Jurkat, Clone E6-1 (cell line): Measurements from ENCODE around the gene SLC66A2.
"Not testable (repeated sequence)": the region's sequence is repeated elsewhere in the genome, so short reads cannot be mapped to it uniquely, and the experiment has no call there.

Experiments used
- DNase-seq: peaks from one replicate; pipeline ENCODE4 v3.0.0-alpha.2; 2011; ENCODE audit warnings: low read depth, low spot score
- H3K4me3 ChIP-seq: 2 replicates; pipeline ENCODE4 v1.5.1; 2011; ENCODE audit warnings: mild to moderate bottlenecking, low read length, control low read depth, moderate library complexity

Gene SLC66A2

DNA sequence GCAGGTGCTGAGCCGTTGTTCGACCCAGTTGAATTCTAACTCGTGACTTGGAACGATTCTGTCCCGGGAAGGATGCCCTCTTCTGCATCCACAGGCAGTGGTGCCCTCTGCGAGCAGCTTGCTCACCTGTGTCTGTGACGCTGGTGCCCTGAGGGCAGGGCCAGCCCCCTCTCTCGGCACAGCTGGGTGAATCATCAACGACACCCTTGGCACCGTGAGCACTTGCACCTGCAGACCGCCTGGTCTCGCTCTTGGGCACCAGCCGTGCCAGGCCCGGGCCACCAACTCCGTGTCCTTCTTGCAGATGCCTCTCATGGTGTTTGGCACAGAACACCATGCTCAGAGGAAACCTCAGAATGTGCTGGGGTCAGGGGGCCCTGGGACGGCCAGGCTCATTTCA, 75.0 kb downstream of the SLC66A2 start:
- DNase-seq: no peak
- no peak overlapping the region for H3K4me3 ChIP-seq

GRCh38 chr18:79875931-79876461, 75.5 kb downstream of the SLC66A2 start:
- no peak for DNase-seq
- H3K4me3 ChIP-seq: no peak overlapping the region

GRCh38 chr18:79875531-79875919, 75.9 kb downstream of the SLC66A2 start:
- no peak overlapping the region for H3K4me3 ChIP-seq
- no peak for DNase-seq

DNA sequence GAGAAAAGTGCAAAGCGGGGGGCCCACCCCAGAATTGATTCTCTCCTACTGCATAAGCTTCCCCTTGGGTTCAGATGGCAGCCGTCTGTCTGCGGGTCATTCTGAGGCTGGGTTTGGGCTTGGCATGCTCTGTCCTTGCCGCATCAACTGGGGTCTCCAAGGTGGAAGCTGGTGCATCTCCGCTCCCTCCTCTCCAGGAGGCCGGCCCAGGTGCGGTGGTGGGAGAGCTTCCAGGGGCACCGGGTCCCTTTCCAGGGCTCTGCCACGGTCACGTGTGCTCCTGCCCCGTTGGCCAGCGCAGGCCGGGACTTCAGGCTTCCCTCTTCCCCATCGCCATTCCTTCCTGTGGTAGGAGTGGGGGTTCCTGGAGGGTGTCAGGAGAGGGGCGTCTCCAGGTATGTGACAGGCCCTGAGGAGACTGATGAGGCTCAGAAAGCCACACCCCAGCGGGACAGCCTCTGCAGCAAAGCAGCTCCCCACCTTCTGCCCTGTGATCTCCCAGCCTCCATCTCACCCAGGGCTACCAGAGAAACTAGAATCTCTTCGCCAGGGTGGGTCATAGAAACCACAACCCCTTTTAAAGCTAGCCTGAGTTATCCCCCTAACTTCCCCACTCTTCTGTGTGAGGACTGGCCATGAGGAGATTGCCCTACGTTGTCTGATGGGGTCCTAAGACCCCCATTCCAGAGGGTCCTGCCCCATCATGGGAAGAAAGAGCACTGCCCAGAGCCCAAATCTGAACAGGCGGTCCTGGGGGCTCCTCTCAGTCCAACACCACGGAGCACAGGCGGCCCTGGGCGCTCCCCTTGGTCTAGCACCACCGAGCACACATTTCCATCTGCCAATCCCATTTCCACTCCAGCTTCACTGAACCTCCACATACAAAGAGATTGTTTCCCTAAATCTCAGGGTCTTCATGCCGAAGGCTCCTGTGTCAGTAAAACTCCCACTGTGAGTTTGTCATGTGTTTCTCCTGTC, 76.6 kb downstream of the SLC66A2 start:
- no peak for DNase-seq

GRCh38 chr18:79873449-79874110, 77.9 kb downstream of the SLC66A2 start:
- no peak overlapping the region for H3K4me3 ChIP-seq
- DNase-seq: no peak

More for the DNA sequence above, 76.6 kb downstream of the SLC66A2 start:
- no peak overlapping the region for H3K4me3 ChIP-seq

DNA sequence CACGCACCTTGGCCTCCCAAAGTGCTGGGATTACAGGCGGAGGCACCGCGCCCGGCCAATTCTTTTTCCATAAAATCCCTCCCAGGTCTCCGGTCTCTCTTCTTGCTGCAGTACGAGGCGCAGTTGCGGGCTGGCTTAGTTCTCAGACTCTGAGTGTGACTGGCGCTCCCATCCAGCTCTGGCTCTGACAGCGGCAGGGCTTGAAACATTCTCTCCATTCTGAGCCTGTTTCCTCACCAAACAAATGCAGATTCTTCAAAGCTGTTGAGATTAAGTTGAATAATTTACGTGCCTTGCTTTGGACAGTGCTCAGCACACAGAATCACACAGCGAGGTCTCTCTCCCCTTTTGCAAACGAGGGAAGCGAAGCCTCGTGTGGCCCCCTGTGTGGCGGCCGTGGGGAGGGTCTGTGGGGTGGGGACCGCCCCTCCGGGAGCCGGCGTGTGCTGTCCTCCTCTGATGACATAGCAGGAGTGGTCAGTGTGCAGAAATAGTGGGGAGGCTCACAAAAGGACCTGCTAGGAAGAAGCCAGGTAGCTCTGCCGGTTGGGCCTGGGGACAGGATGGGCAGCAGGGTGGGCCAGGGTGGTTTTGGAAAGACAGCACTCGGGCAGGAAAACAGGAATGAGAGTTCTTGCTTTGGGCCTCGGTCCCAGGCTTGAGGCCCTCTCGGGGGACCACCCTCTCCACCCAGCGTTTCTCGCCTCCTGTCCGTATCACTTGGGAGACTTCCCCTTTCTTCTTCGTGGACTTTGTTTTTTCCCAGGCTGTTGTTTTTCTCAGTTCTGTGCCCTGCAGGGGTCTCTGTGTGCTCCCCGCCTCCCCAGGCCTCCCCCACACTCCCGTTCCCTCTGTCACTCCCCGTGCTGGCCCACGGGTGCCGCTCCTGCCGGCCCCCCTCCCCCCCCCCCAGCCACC, 78.7 kb downstream of the SLC66A2 start:
- DNase-seq: no peak
- no peak overlapping the region for H3K4me3 ChIP-seq

DNA sequence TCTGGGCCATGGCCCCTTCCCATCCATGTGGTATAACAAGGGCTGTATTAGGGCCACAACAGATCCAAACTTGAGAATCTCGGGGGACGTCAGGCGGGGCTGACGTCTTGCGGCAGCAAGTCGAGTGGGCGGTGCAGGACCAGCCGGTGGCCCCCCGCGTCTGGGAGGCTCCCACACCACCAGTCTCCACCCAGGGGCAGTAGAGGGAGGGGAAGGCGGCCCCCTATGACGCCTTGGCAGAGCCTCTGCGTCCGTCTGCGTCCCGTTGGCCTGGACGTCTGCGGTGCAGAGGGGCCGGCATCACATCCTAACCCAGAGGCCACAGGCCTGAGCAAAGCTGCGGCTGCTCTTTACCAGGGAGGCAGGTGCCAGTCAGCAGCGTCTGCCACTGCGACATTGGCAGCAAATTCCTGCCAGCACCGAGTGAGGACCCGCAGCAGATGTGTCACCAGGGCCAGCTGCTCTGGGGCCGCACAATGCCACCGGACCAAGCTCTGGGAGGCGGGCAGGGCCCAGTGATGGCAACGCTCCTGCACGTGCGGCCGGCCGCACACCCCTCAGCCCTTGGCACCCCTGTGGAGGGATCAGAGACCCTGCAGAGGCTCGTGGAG, 79.9 kb downstream of the SLC66A2 start:
- H3K4me3 ChIP-seq: no peak overlapping the region
- no peak for DNase-seq

- no peak for DNase-seq
- H3K4me3 ChIP-seq: no peak overlapping the region
Observed at GRCh38 chr18:79871026-79871390, 80.4 kb downstream of the SLC66A2 start.

- no peak for DNase-seq
- no peak overlapping the region for H3K4me3 ChIP-seq
Observed at GRCh38 chr18:79870301-79871025, 81.0 kb downstream of the SLC66A2 start.

DNA sequence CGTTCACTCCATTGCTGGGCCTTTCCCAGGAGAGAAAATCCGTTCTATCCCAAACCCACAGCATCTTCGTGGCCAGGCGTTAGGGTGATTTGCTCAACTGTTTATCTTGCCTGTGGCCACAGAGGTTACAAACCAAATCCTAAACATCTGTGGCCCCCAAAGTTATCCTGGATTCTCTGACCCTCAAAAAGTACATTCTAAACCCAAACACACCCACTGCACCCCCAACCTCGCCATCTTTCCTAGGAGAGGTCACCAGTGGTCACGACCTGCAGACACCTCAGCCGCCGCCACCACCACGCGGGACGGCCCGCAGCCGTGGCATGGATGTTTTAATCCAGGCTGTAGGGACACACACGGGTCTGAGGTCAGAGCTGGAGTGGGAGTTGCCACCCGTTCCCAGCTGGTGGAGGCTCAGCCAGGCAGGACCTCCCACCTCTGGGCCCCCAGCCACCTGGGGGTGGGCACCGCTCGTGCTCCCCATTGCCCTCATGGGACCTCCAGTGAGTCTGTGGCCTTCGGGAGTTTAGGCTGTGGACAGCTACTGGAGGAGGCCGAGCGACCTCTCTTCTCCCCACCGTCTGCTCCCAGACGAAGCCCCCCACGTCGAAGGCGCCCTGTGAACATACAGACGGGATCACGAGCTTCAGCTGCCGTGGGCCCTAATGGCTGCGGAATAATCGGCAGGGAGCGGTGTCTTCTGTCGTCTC, 81.7 kb downstream of the SLC66A2 start:
- H3K4me3 ChIP-seq: no peak overlapping the region

GRCh38 chr18:79868811-79869541, 82.5 kb downstream of the SLC66A2 start:
- no peak overlapping the region for H3K4me3 ChIP-seq
- DNase-seq: no peak

More for the DNA sequence above, 81.7 kb downstream of the SLC66A2 start:
- no peak for DNase-seq

- H3K4me3 ChIP-seq: no peak overlapping the region
- DNase-seq: no peak
Observed at GRCh38 chr18:79868168-79868784, 83.2 kb downstream of the SLC66A2 start.

- H3K4me3 ChIP-seq: no peak overlapping the region
Observed at GRCh38 chr18:79867666-79868065, 83.8 kb downstream of the SLC66A2 start.

GRCh38 chr18:79866889-79867574, 84.4 kb downstream of the SLC66A2 start:
- no peak overlapping the region for H3K4me3 ChIP-seq
- DNase-seq: no peak

More at GRCh38 chr18:79867666-79868065, 83.8 kb downstream of the SLC66A2 start:
- no peak for DNase-seq

DNA sequence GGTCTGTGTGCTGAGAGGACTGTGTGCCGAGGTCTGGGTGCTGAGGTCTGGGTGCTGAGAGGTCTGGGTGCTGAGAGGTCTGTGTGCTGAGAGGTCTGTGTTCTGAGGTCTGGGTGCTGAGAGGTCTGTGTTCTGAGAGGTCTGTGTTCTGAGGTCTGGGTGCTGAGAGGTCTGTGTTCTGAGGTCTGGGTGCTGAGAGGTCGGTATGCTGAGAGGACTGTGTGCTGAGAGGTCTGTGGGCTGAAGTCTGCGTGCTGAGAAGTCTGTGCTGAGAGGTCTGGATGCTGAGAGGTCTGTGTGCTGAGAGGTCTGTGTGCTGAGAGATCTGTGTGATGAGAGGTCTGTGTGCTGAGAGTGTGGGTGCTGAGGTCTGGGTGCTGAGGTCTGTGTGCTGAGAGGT, 85.5 kb downstream of the SLC66A2 start:
- H3K4me3 ChIP-seq, DNase-seq: not testable (repeated sequence)

- not testable (repeated sequence) for H3K4me3 ChIP-seq, DNase-seq
Observed at GRCh38 chr18:79864955-79865354, 86.5 kb downstream of the SLC66A2 start.
